Measurements from ENCODE around the gene ARL8A.
"Not testable (repeated sequence)": the region's sequence is repeated elsewhere in the genome, so short reads cannot be mapped to it uniquely, and the experiment has no call there.

The ARL8A gene

GRCh38 chr1:202170726-202171125, 26.2 kb upstream of the ARL8A start:
- TF ChIP-seq CTCF (IDR thresholded peaks at IDR 0.05; ENCODE audit: insufficient read depth, missing control alignments) = no peak
- DNase-seq (ENCODE audit: insufficient read length, low spot score) (no peak), FAIRE-seq (no peak)

- no peak for TF ChIP-seq CTCF (IDR thresholded peaks at IDR 0.05; ENCODE audit: insufficient read depth, missing control alignments)
- no peak for FAIRE-seq
- DNase-seq (ENCODE audit: insufficient read length, low spot score) = no peak
Measured at GRCh38 chr1:202168861-202169260, 24.3 kb upstream of the ARL8A start.

- TF ChIP-seq CTCF (IDR thresholded peaks at IDR 0.05; ENCODE audit: insufficient read depth, missing control alignments) = no peak
- DNase-seq (ENCODE audit: insufficient read length, low spot score) (no peak), FAIRE-seq (no peak)
Measured at GRCh38 chr1:202167708-202168415, 23.3 kb upstream of the ARL8A start.

- not testable (repeated sequence) for FAIRE-seq; DNase-seq (ENCODE audit: insufficient read length, low spot score)
Measured at GRCh38 chr1:202167054-202167453, 22.5 kb upstream of the ARL8A start.

- DNase-seq (ENCODE audit: insufficient read length, low spot score) (no peak), FAIRE-seq (no peak)
- TF ChIP-seq CTCF (IDR thresholded peaks at IDR 0.05; ENCODE audit: insufficient read depth, missing control alignments) = no peak
Measured at GRCh38 chr1:202165942-202166843, 21.7 kb upstream of the ARL8A start.

- no peak for TF ChIP-seq CTCF (IDR thresholded peaks at IDR 0.05; ENCODE audit: insufficient read depth, missing control alignments)
- DNase-seq (ENCODE audit: insufficient read length, low spot score) (no peak), FAIRE-seq (no peak)
Measured at GRCh38 chr1:202165267-202165941, 20.9 kb upstream of the ARL8A start.

GRCh38 chr1:202164271-202165037, 19.9 kb upstream of the ARL8A start:
- no peak for TF ChIP-seq CTCF (IDR thresholded peaks at IDR 0.05; ENCODE audit: insufficient read depth, missing control alignments)
- FAIRE-seq = no peak
- no peak for DNase-seq (ENCODE audit: insufficient read length, low spot score)
